BJ (cell line): ENCODE measurements around the gene TEFM. TPM values are rescaled to one million over a fixed set of nuclear protein-coding genes. Genes with fewer than 3 reads are reported as not detected.

ENCODE experiments used
- CTCF ChIA-PET: fragments of 350-600 bp; formaldehyde crosslinking; extraction: SDS; loops from one replicate; lab custom pipeline; 2021; ENCODE audit warnings: antibody characterized with exemption, inconsistent platforms; lab: Yijun Ruan, JAX
- POLR2A ChIA-PET: fragments of 300-600 bp; sonication (Branson Sonifier 250); formaldehyde crosslinking; extraction: SDS; loops from one replicate; lab custom pipeline; 2021; ENCODE audit warnings: antibody characterized with exemption; lab: Charles Lee
- DNase-seq: peaks from one replicate; pipeline ENCODE4 v3.0.0-alpha.2; 2011; ENCODE audit warnings: low read depth
- H3K27me3 ChIP-seq: 2 replicates; pipeline ENCODE4 v1.6.0; 2011; ENCODE audit warnings: low read length; ENCODE audit not compliant: control insufficient read depth, insufficient read depth
- H3K36me3 ChIP-seq: 2 replicates; pipeline ENCODE4 v1.5.1; 2011; ENCODE audit warnings: low read length; ENCODE audit not compliant: control insufficient read depth, insufficient read depth
- H3K4me3 ChIP-seq: 2 replicates; pipeline ENCODE4 v1.5.1; 2011; ENCODE audit warnings: low read depth, mild to moderate bottlenecking, control low read depth, low read length
- polyA plus RNA-seq: library from polyadenylated mRNA; depleted of rRNA; stranded (reverse); fragments of >200 nt; gene quantifications from 2 replicates; pipeline ENCODE4 v1.2.3, GENCODE V29; 2011
- TF ChIP-seq, protein P1 (sequence below): IDR thresholded peaks from 2 replicates; pipeline ENCODE4 v1.5.1; 2011; ENCODE audit warnings: low read depth, mild to moderate bottlenecking, control low read depth, inconsistent platforms, low read length, moderate library complexity; ENCODE audit not compliant: insufficient read depth

The TEFM gene
- polyA plus RNA-seq, 1 experiment = 5.1 TPM

DNA sequence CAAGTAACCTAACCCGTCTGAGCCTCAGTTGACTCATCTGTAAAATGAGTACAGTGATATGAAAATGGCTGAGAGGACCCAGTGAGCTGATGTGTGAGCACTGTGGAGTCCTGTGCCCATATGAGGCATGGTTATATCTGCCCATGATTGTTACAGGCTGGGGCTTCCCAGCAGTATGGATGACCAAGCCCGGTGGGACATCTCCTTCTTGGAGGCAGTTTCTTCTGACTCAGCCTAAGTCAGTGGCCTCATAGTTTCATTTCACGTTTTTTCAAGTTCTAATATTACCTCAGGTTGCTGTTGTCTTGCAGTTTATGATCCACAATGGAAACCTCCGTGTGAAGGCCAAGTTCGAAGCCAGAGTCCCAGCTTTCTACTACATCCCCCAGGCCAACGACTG, 20.5 kb upstream of the TEFM start:
- H3K36me3 ChIP-seq = no peaks in the 10 kb centered on the region
- TF ChIP-seq, protein P1, sequence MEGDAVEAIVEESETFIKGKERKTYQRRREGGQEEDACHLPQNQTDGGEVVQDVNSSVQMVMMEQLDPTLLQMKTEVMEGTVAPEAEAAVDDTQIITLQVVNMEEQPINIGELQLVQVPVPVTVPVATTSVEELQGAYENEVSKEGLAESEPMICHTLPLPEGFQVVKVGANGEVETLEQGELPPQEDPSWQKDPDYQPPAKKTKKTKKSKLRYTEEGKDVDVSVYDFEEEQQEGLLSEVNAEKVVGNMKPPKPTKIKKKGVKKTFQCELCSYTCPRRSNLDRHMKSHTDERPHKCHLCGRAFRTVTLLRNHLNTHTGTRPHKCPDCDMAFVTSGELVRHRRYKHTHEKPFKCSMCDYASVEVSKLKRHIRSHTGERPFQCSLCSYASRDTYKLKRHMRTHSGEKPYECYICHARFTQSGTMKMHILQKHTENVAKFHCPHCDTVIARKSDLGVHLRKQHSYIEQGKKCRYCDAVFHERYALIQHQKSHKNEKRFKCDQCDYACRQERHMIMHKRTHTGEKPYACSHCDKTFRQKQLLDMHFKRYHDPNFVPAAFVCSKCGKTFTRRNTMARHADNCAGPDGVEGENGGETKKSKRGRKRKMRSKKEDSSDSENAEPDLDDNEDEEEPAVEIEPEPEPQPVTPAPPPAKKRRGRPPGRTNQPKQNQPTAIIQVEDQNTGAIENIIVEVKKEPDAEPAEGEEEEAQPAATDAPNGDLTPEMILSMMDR = no peak
- ChIA-PET POLR2A (no interaction called here), CTCF (interaction anchor here (1.2 kb wide), 1 partner anchor 9 kb away, joined by 3 read pairs; no protein-coding TSS in a partner anchor)
- no peak for DNase-seq
- no peak overlapping the region for H3K4me3 ChIP-seq
- H3K27me3 ChIP-seq = peaks cover 7% of the 10 kb centered on the region

DNA sequence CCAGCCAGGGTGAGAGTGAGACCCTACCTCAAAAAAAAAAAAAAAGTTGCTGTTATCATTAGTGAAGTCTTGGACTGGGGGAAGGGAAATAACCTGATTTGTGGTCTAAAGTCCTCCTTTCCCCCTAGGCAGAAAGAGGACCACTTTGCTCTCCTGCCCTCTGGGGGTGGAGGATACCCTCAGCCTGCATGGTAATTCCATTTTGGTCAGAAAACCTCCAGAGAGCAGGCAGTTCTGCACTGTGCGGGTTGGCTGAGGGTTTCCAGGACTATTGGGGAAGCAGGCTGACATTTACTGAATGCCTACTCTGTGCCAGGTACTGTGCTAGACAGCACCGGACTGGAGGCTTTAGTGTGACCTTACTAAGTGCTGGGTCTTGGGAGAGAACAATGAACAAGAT, 18.3 kb upstream of the TEFM start:
- TF ChIP-seq, protein P1 = no peak
- CTCF ChIA-PET = no interaction called here
- POLR2A ChIA-PET = no interaction called here
- H3K4me3 ChIP-seq = no peak overlapping the region
- no peak for DNase-seq
- no peaks in the 10 kb centered on the region for H3K36me3 ChIP-seq
- peaks cover 11% of the 10 kb centered on the region for H3K27me3 ChIP-seq

DNA sequence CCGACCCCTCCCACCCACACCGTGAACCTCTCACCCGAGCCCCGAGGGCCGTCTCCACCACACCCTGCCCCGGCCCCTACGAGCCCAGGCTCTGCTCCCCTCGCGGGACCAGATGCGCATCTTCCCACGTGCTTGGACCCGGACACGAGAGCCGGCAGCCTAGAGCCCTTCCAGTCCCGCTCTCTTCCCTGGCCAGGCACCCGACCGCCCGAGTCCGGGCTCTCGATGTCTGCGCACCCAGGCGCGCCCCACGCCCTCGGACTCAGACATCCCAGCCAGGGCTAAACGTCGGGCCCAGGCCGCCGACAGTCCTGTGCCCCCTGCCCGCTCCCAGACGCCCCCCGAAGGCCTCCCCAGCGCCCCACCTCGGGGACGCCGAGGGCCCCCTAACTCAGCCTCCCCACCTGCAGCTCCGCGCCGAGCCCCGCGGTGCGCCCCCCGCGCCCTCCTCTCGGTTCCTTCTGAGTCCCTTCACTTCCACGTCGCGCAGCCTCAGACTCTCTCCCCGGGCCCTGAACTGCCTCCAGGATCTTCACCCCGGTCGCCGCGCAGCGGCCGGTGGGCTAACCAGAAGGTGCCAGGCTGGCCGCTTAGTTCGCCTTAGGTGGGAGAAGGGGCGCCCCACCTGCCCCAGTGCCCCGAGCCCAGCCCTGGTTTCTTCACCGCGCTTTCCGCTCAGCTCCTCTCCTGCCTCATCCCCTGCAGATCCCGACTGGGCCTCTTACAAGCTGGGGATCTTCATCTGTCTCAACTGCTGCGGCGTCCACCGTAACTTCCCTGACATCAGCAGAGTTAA, 16.4 kb upstream of the TEFM start:
- POLR2A ChIA-PET = no interaction called here
- Histone ChIP-seq H3K27me3 (peaks cover 11% of the 10 kb centered on the region), H3K36me3 (no peaks in the 10 kb centered on the region), H3K4me3 (peak overlapping the region; percentile 28)
- TF ChIP-seq, protein P1 = no peak
- CTCF ChIA-PET = no interaction called here
- DNase-seq = no peak

DNA sequence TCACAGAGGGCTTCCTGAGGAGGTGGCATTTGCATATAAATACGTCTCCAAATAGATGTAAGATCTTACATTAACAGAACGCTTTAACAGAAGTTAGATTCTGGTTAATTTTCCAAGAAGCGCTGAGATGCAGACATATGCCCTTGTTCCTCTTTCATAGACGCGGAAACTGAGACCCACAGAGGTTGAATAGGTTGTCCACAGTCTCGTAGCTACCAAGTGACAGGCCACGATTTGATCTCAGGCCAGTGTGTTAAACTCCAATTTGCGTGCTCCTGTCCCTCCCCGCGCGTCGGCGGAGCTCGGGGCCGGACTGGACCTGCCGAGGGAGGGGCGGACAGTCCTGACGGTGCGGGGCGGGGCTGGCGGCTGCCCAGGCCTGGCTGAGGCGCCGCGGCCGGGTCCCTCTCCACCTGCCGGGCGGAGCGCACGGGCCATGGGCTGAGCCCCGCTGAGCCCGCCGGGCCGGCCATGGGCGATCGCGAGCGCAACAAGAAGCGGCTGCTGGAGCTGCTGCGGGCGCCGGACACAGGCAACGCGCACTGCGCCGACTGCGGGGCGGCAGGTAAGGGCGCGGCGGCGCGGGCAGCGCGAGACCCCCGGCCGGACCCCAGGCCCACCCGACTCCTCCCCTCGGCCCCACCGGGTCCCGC, 15.6 kb upstream of the TEFM start, which contains the start of gene ADAP2:
ADAP2 (plus strand) TSS at position 402 of the 653 bp plus-strand sequence; CDS start at position 472, 70 bp downstream.
- ChIA-PET CTCF (no interaction called here), POLR2A (no interaction called here)
- Histone ChIP-seq H3K36me3 (no peaks in the 10 kb centered on the region), H3K27me3 (peaks cover 11% of the 10 kb centered on the region), H3K4me3 (peak within 1 kb of the TSS; percentile 28)
- TF ChIP-seq, protein P1 = no peak
- no peak for DNase-seq
